ENCODE measurements around the gene RGR. TPM values are rescaled to one million over a fixed set of nuclear protein-coding genes. Genes with fewer than 3 reads are reported as not detected.
"Not testable (repeated sequence)": the region's sequence is repeated elsewhere in the genome, so short reads cannot be mapped to it uniquely, and the experiment has no call there.

The RGR gene
- total and polyA plus RNA-seq, 12 donors: 0.17 TPM; not detected in 11

DNA sequence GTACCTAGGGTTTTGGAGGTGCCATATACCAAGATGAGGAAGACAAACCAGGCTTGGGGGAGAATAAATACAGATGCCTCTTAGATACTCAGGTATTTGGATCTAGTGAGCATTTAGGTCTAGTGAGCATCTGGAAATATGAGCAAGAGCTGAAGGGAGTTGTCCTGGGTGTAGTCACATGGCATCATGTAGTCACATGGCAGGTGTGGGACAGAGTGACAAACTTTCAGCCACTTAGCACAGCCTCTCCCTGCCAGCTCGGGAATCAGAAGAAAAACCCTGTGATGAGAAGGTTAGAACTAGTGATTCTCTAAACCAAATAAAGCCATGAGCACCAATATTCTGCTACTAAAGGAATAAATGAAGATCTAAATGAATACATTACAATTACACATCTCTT lies 24.3 kb downstream of the RGR start:
- Histone ChIP-seq H3K9me3 (replicated peaks in 1 of 3) (no peaks in the 10 kb centered on the region), H3K27me3 (peaks cover 2% of the 10 kb centered on the region), H3K4me3 (no peak overlapping the region), H3K27ac (no peak overlapping the region), H3K36me3 (replicated peaks in 1 of 2) (no peaks in the 10 kb centered on the region), H3K4me1 (replicated peaks in 1 of 2) (no peaks in the 10 kb centered on the region)
- no peak for DNase-seq
- WGBS, 4 donors: 54 to 80% (median 65%) methylated on average over 1 of the region's 1 CpG
- intact Hi-C loops (cut with DNase I): loop anchor here (5.0 to 10.0 kb wide), 2 partner anchors 106 to 268 kb away; no protein-coding TSS in a partner anchor
- TF ChIP-seq, protein P1, sequence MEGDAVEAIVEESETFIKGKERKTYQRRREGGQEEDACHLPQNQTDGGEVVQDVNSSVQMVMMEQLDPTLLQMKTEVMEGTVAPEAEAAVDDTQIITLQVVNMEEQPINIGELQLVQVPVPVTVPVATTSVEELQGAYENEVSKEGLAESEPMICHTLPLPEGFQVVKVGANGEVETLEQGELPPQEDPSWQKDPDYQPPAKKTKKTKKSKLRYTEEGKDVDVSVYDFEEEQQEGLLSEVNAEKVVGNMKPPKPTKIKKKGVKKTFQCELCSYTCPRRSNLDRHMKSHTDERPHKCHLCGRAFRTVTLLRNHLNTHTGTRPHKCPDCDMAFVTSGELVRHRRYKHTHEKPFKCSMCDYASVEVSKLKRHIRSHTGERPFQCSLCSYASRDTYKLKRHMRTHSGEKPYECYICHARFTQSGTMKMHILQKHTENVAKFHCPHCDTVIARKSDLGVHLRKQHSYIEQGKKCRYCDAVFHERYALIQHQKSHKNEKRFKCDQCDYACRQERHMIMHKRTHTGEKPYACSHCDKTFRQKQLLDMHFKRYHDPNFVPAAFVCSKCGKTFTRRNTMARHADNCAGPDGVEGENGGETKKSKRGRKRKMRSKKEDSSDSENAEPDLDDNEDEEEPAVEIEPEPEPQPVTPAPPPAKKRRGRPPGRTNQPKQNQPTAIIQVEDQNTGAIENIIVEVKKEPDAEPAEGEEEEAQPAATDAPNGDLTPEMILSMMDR (IDR thresholded peaks at IDR 0.05): no peak
- no peak for TF ChIP-seq POLR2A (IDR thresholded peaks at IDR 0.05)

DNA sequence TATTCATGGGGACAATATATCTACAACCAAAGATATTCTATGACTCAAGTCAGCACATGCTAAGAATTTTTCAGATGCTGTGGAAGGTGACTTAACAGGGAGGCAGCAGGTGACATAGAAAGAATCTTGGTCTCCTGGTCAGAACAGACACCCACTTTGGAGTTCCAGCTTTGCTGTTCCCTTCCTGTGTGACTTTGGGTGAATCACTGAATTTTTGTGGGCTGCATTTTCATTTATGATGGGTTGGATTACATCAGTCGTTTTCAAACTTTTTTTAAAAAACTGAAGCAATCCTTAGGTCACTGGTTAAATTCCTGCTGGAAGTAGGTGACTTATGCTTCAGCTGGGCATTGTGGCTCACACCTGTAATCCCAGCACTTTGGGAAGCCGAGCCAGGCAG lies 24.9 kb downstream of the RGR start:
- Histone ChIP-seq H3K9me3 (replicated peaks in 1 of 3) (no peaks in the 10 kb centered on the region), H3K27me3 (peaks cover 2% of the 10 kb centered on the region), H3K27ac (no peak overlapping the region), H3K4me3 (no peak overlapping the region), H3K4me1 (replicated peaks in 1 of 2) (no peaks in the 10 kb centered on the region), H3K36me3 (replicated peaks in 1 of 2) (no peaks in the 10 kb centered on the region)
- 49 to 66% (median 54%) methylated on average over 2 of the region's 2 CpGs for WGBS, 4 donors
- TF ChIP-seq, protein P1 (IDR thresholded peaks at IDR 0.05): no peak
- TF ChIP-seq POLR2A (IDR thresholded peaks at IDR 0.05): no peak
- DNase-seq: no peak
- intact Hi-C loops (cut with DNase I): loop anchor here (5.0 to 10.0 kb wide), 2 partner anchors 105 to 268 kb away; no protein-coding TSS in a partner anchor

DNA sequence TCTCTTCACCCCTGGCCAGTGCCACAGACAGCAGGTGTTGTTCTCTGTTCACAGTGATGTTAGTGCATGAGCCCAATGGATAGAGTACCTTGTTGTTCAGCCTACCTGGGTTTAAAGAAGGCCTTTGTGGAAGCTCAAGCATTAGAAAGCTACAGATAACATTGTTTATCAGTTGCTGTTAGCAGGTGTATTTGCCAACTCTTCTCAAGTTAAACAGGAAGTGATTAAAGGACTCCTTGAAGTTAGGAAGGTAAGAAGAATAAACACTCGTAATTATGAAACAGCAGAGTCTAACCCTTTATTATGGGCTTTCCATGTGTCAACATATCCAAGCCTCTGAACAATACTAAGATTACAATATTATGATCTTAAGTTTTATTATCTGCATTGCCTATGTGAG lies 25.9 kb downstream of the RGR start:
- no peak overlapping the region for H3K27ac ChIP-seq
- intact Hi-C loops (cut with DNase I): no loop called here
- H3K27me3 ChIP-seq: peaks cover 2% of the 10 kb centered on the region
- TF ChIP-seq, protein P1 (IDR thresholded peaks at IDR 0.05): no peak
- no peak for TF ChIP-seq POLR2A (IDR thresholded peaks at IDR 0.05)
- no peaks in the 10 kb centered on the region for H3K9me3 ChIP-seq (replicated peaks in 1 of 3)
- DNase-seq: no peak
- no peak overlapping the region for H3K4me3 ChIP-seq
- 53 to 72% (median 62%) methylated on average over 1 of the region's 1 CpG for WGBS, 4 donors
- no peaks in the 10 kb centered on the region for H3K36me3 ChIP-seq (replicated peaks in 1 of 2)
- H3K4me1 ChIP-seq (replicated peaks in 1 of 2): no peaks in the 10 kb centered on the region

DNA sequence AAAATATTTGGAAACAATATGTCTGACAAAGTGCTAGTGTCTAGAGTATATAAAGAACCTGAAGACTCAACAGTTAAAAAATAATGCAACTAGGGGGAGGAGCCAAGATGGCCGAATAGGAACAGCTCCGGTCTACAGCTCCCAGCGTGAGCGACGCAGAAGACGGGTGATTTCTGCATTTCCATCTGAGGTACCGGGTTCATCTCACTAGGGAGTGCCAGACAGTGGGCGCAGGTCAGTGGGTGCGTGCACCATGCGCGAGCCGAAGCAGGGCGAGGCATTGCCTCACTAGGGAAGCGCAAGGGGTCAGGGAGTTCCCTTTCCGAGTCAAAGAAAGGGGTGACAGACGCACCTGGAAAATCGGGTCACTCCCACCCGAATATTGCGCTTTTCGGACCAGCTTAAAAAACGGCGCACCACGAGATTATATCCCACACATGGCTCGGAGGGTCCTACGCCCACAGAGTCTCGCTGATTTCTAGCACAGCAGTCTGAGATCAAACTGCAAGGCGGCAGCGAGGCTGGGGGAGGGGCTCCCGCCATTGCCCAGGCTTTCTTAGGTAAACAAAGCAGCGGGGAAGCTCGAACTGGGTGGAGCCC lies 35.1 kb downstream of the RGR start:
- WGBS, 4 donors: 65 to 72% (median 69%) methylated on average over 17 to 30 of the region's 31 CpGs
- H3K4me1 ChIP-seq (replicated peaks in 1 of 2); H3K36me3 ChIP-seq (replicated peaks in 1 of 2); H3K27ac ChIP-seq; H3K9me3 ChIP-seq (replicated peaks in 1 of 3); DNase-seq; H3K4me3 ChIP-seq; H3K27me3 ChIP-seq; intact Hi-C loops (cut with DNase I): not testable (repeated sequence)

- H3K4me3 ChIP-seq: no peak overlapping the region
- intact Hi-C loops (cut with DNase I): no loop called here
- DNase-seq: no peak
- no peak overlapping the region for H3K27ac ChIP-seq
- TF ChIP-seq, protein P1 (IDR thresholded peaks at IDR 0.05): no peak
- no peak for TF ChIP-seq POLR2A (IDR thresholded peaks at IDR 0.05)
- H3K9me3 ChIP-seq (replicated peaks in 1 of 3): no peaks in the 10 kb centered on the region
- no peaks in the 10 kb centered on the region for H3K27me3 ChIP-seq
- no peaks in the 10 kb centered on the region for H3K36me3 ChIP-seq (replicated peaks in 1 of 2)
- H3K4me1 ChIP-seq (replicated peaks in 1 of 2): no peaks in the 10 kb centered on the region
These were observed 41.8 kb downstream of the RGR start for GRCh38 chr10:84286695-84287094.
